HEK293 (cell line): ENCODE data around the gene ARHGAP22.

Experiments used
- CTCF ChIA-PET: fragments of 350-600 bp; formaldehyde crosslinking; extraction: SDS; loops from one replicate; lab custom pipeline; 2021; ENCODE audit warnings: antibody characterized with exemption; lab: Yijun Ruan, JAX
- POLR2A ChIA-PET: fragments of 300-600 bp; formaldehyde crosslinking; extraction: SDS; loops from one replicate; lab custom pipeline; 2020; ENCODE audit warnings: antibody characterized with exemption, inconsistent platforms; lab: Yijun Ruan, JAX
- H3K27ac ChIP-seq: fragments of 200-500 bp; sonication (Bioruptor generic); 2 replicates; pipeline ENCODE4 v1.5.1; 2014; ENCODE audit warnings: low read depth, low read length, control low read depth, inconsistent platforms; ENCODE audit errors: extremely low read depth
- H3K36me3 ChIP-seq, 2 experiments: fragments of 200-500 bp in 1 of 2; sonication (Bioruptor generic) in 1 of 2; 1 replicate in 1 of 2; 2 replicates in 1 of 2; pipeline ENCODE4 v1.5.1; 2014 to 2017; ENCODE audit warnings: inconsistent platforms in 2 of 2, low read length in 2 of 2; ENCODE audit not compliant: control insufficient read depth in 2 of 2, insufficient read depth in 1 of 2
- H3K4me1 ChIP-seq: fragments of 200-500 bp; sonication (Bioruptor generic); 2 replicates; pipeline ENCODE4 v1.5.1; 2014; ENCODE audit warnings: mild to moderate bottlenecking, low read length, inconsistent platforms; ENCODE audit not compliant: control insufficient read depth, insufficient read depth
- H3K4me3 ChIP-seq: 2 replicates; pipeline ENCODE4 v1.5.1; 2011; ENCODE audit warnings: low read depth, mild to moderate bottlenecking, control low read depth, low read length, moderate library complexity
- H3K9me3 ChIP-seq: fragments of 200-500 bp; sonication (Bioruptor generic); 2 replicates; pipeline ENCODE4 v1.5.1; 2014; ENCODE audit warnings: low read depth, low read length, inconsistent platforms; ENCODE audit not compliant: control insufficient read depth, insufficient read depth
- ATF2 ChIP-seq: fragments of 450-650 bp; formaldehyde crosslinking; IDR thresholded peaks from 2 replicates; pipeline ENCODE4 v1.5.1; 2016; ENCODE audit warnings: missing biosample characterization, missing genetic modification characterization, low read depth
- CTCF ChIP-seq: fragments of 450-650 bp; formaldehyde crosslinking; IDR thresholded peaks from 2 replicates; pipeline ENCODE4 v1.5.1; 2016; ENCODE audit warnings: missing biosample characterization, missing genetic modification characterization
- KLF17 ChIP-seq: fragments of 450-650 bp; formaldehyde crosslinking; IDR thresholded peaks from 2 replicates; pipeline ENCODE4 v1.5.1; 2016; ENCODE audit warnings: missing biosample characterization, missing genetic modification characterization
- REPIN1 ChIP-seq: fragments of 450-650 bp; formaldehyde crosslinking; IDR thresholded peaks from 2 replicates; pipeline ENCODE4 v1.5.1; 2017; ENCODE audit warnings: missing biosample characterization, missing genetic modification characterization, low read depth
- ZBTB6 ChIP-seq: fragments of 450-650 bp; formaldehyde crosslinking; IDR thresholded peaks from 2 replicates; pipeline ENCODE4 v1.5.1; 2017; ENCODE audit warnings: missing biosample characterization, missing genetic modification characterization
- ZNF132 ChIP-seq: fragments of 450-650 bp; formaldehyde crosslinking; IDR thresholded peaks from 2 replicates; pipeline ENCODE4 v1.5.1; 2017; ENCODE audit warnings: missing biosample characterization, missing genetic modification characterization, borderline replicate concordance
- ZNF148 ChIP-seq: fragments of 450-650 bp; formaldehyde crosslinking; IDR thresholded peaks from 2 replicates; pipeline ENCODE4 v1.5.0; 2017; ENCODE audit warnings: missing biosample characterization, missing genetic modification characterization, borderline replicate concordance
- ZNF175 ChIP-seq: fragments of 450-650 bp; formaldehyde crosslinking; IDR thresholded peaks from 2 replicates; pipeline ENCODE4 v1.5.1; 2016; ENCODE audit warnings: missing biosample characterization, missing genetic modification characterization
- ZNF2 ChIP-seq: fragments of 450-650 bp; formaldehyde crosslinking; IDR thresholded peaks from 2 replicates; pipeline ENCODE4 v1.5.1; 2016; ENCODE audit warnings: missing biosample characterization, missing genetic modification characterization
- ZNF202 ChIP-seq: fragments of 450-650 bp; formaldehyde crosslinking; IDR thresholded peaks from 2 replicates; pipeline ENCODE4 v1.5.1; 2016; ENCODE audit warnings: missing biosample characterization, missing genetic modification characterization, borderline replicate concordance
- ZNF23 ChIP-seq: fragments of 450-650 bp; formaldehyde crosslinking; IDR thresholded peaks from 2 replicates; pipeline ENCODE4 v1.5.1; 2016; ENCODE audit warnings: missing biosample characterization, missing genetic modification characterization, borderline replicate concordance
- ZNF24 ChIP-seq: fragments of 450-650 bp; formaldehyde crosslinking; IDR thresholded peaks from 2 replicates; pipeline ENCODE4 v1.5.1; 2016; ENCODE audit warnings: missing biosample characterization, missing genetic modification characterization
- ZNF26 ChIP-seq: fragments of 450-650 bp; formaldehyde crosslinking; IDR thresholded peaks from 2 replicates; pipeline ENCODE4 v1.5.1; 2016; ENCODE audit warnings: missing biosample characterization, missing genetic modification characterization
- ZNF280D ChIP-seq: fragments of 450-650 bp; formaldehyde crosslinking; IDR thresholded peaks from 2 replicates; pipeline ENCODE4 v1.5.1; 2016; ENCODE audit warnings: missing biosample characterization, missing genetic modification characterization
- ZNF302 ChIP-seq: fragments of 450-650 bp; formaldehyde crosslinking; IDR thresholded peaks from 2 replicates; pipeline ENCODE4 v1.5.1; 2016; ENCODE audit warnings: missing biosample characterization, missing genetic modification characterization, low read depth
- ZNF580 ChIP-seq: fragments of 450-650 bp; formaldehyde crosslinking; IDR thresholded peaks from 2 replicates; pipeline ENCODE4 v1.5.1; 2016; ENCODE audit warnings: missing biosample characterization, missing genetic modification characterization
- ZNF623 ChIP-seq: fragments of 450-650 bp; formaldehyde crosslinking; IDR thresholded peaks from 2 replicates; pipeline ENCODE4 v1.5.1; 2016; ENCODE audit warnings: missing biosample characterization, missing genetic modification characterization
- ZNF704 ChIP-seq: fragments of 450-650 bp; formaldehyde crosslinking; IDR thresholded peaks from 2 replicates; pipeline ENCODE4 v1.5.1; 2016; ENCODE audit warnings: missing biosample characterization, missing genetic modification characterization
- ZNF747 ChIP-seq: fragments of 450-650 bp; formaldehyde crosslinking; IDR thresholded peaks from 2 replicates; pipeline ENCODE4 v1.5.1; 2016; ENCODE audit warnings: missing biosample characterization, missing genetic modification characterization
- ZNF843 ChIP-seq: fragments of 450-650 bp; formaldehyde crosslinking; IDR thresholded peaks from 2 replicates; pipeline ENCODE4 v1.5.1; 2016; ENCODE audit warnings: missing biosample characterization, missing genetic modification characterization

The ARHGAP22 gene

GRCh38 chr10:48439581-48440041, 165.3 kb downstream of the ARHGAP22 start:
- Histone ChIP-seq H3K36me3 (peaks cover 0 to 5% of the 10 kb centered on the region in 2 experiments; a peak in 1 of 3 replicates), H3K9me3 (no peaks in the 10 kb centered on the region), H3K4me3 (no peak overlapping the region), H3K27ac (no peak overlapping the region), H3K4me1 (no peaks in the 10 kb centered on the region)
- TF ChIP-seq ZNF26 (tag by site-specific recombination) (no peak), ZNF580 (tag by site-specific recombination) (no peak), ZNF280D (tag by site-specific recombination) (no peak), ATF2 (tag by site-specific recombination) (no peak), CTCF (tag by site-specific recombination) (no peak), ZNF747 (tag by site-specific recombination) (no peak), ZNF843 (tag by site-specific recombination) (no peak), ZNF175 (no peak), ZNF302 (tag by site-specific recombination) (no peak), KLF17 (tag by site-specific recombination) (no peak), ZNF202 (tag by site-specific recombination) (no peak), ZNF623 (tag by site-specific recombination) (no peak)
- POLR2A ChIA-PET = no interaction called here
- CTCF ChIA-PET = interaction anchor here (0.6 to 0.7 kb wide), 3 partner anchors 39 to 70 kb away, joined by 3 to 5 read pairs (median 3); no protein-coding TSS in a partner anchor

GRCh38 chr10:48439031-48439430, 165.8 kb downstream of the ARHGAP22 start:
- POLR2A ChIA-PET = no interaction called here
- Histone ChIP-seq H3K27ac (no peak overlapping the region), H3K4me3 (no peak overlapping the region), H3K4me1 (no peaks in the 10 kb centered on the region), H3K36me3 (peaks cover 0 to 5% of the 10 kb centered on the region in 2 experiments; a peak in 1 of 3 replicates), H3K9me3 (no peaks in the 10 kb centered on the region)
- CTCF ChIA-PET = interaction anchor here (0.6 to 1.0 kb wide), 2 partner anchors 11 to 75 kb away, joined by 3 to 5 read pairs; no protein-coding TSS in a partner anchor
- TF ChIP-seq ZBTB6 (tag by site-specific recombination) (no peak), ZNF148 (tag by site-specific recombination) (no peak), ZNF132 (no peak), ZNF23 (tag by site-specific recombination) (no peak), ZNF2 (tag by site-specific recombination) (no peak), REPIN1 (tag by site-specific recombination) (no peak), ZNF24 (tag by site-specific recombination) (no peak), ZNF704 (tag by site-specific recombination) (no peak)
